Activated CD4-positive, alpha-beta T cell treated with anti-CD3 and anti-CD28 coated beads, Interleukin-2, amount 50 U/mL, for 4 hours (primary cell): ENCODE data around the gene DEDD2.

ENCODE experiments used
- DNase-seq, 2 experiments: peaks; one replicate each; pipeline ENCODE4 v3.0.0-alpha.2; 2020

DEDD2 gene

DNA sequence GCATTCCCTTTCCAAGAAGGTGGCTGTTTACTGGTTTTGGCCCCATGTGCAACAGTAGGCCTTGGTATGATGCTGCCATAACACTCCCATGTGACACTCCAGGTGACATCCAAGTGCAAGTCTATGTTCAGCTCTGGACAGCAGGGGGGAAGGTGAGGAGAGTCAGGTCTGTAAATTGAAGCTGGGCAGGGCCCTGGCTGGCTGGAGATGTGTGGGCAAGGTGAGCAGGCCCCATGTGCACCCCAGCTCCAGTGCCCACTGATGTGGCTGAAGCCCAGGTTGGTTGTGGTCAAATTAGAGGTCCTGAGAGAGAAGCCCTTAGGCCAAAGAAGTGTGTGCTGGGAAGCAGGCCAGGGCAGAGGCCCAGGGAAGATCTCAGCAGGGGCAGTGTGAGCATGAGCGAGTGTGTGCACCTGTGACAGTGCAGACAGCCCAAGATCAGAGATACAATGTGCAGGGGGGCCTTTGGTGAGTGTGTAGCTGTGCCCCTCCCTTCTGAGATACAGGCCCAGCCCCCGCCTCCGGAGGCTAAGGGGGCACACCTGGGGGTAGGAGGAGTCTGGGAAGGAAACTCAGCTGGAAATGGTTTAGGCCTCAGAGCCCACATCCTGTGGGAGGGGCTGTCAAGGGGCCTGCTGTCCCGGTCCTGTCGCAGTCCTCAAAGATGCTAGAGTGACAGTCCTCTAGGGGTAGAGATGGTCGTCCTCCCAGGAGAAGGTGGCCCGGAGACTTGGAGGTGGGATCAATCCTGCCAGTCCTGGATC lies 18.6 kb downstream of the DEDD2 start:
- peak; percentile 31 to 40 for DNase-seq

DNA sequence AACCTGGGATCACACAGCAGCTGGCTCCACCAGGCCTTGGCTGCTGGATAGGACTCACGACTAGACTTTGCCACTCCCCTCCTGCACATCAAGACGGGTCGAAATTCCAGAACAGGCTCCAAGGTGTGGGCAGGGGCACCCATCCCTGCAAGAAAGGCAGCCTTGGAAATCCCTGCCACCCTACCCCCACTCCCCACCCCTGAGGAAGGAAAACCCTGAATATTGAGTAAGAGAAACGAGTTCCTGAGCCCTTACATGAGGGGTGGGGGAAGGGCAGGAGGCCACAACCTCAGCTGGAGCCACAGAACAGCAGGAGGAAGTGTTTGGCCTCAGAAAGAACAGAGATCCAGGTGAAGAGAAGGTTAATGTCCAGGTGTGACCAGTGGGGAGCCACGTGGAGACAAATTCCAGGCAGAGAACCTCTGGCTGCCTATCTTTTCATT lies 20.1 kb downstream of the DEDD2 start:
- DNase-seq: no peak

DNA sequence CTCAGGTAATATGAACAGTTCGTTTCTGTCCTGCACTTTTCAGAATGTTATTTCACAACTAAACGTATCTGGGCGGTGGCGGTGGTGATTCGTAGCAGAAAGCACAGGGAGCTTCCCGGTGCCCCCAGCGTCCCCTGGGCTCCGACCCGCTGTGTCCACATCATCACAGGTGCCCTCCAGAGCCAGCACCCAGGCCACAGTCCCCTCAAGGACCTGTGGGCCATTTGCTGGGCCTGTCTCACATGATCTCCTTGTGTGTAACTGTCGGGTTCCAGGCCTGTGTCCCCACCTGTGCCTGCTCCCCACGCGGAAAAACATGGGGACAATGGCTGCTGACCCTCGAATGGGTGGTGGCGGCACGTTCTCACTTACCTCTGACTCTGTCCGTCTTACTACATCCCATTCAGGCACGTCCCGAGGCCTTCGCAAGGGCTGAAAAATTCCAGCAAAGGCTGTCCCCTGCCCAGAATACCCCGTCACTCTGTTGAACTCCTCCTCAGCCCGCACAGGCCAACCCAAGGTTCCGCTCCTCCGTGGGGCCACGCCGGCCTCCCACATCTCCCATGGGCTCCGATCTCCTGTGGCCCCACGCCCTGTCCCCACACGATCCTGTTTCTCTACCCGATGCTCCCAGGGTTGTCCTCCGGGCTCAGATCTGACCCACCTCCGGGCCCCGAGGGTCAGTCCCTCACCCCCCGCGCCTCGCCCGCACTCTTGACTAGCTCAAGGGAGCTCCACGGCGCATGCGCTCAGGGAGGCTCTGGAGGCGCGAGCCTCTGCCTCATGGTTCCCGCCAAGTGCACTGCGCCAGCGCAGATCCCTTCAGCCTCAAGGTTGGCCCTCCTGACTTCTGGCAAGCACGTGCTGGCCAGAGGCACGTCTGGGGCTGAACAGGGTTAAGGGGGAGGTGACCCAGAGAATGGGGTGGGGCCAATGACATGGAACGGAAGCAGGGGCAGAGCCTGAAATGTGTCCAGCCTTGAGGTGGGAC lies 21.2 kb downstream of the DEDD2 start:
- DNase-seq: no peak

DNA sequence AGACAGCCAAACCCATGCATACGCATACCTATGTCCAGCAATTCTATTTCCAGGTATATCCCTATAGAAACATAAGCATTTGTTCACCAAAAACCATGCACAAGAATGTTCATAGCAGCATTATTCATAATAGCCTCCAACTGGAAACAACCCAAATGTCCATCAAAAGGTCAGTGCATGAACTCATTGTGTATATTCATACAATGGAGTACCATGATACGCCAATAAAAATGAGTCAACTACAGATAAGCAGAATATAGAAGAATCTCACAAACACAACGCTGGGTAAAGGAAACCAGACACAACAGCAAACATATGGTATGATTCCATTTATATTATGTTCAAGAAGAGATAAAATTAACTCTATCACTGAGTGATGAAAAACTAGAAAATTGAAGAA lies 23.8 kb downstream of the DEDD2 start:
- DNase-seq: no peak

DNA sequence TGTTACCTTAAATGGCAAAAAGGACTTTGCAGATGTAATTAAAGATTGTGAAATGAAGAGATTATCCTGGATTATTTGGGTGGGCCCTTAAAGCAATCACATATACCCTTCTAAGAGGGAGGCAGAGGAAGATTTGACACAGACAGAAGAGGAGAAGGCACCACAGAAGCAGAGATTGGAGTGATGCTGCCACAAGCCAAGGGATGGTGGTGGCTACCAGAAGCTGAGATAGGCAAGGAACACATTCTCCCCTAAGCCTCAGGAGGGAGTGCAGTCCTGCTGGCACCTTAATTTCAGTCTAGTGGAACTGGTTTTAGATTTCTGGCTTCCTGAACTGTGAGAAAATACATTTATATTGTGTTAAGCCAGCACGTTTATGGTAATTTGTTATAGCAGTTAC lies 24.2 kb downstream of the DEDD2 start:
- DNase-seq: no peak

DNA sequence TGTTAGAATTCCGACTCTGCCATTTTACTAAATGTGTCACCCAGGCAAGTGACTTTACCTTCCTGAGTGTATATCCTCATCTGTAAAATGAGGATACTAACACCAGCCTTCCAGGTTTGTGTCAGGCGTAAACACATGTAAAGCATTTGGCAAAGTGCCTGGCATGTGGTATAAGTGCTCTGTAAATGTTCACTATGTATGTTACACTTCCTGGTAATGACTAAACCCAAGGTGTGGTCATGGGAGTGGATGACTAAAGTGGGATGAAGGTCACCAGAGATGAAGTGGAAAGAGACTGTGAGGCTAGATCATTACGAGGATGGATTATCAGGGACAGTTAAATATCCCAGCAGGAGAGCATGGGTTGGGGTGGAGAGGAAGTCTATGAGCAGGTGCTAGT lies 25.6 kb downstream of the DEDD2 start:
- DNase-seq: no peak

DNA sequence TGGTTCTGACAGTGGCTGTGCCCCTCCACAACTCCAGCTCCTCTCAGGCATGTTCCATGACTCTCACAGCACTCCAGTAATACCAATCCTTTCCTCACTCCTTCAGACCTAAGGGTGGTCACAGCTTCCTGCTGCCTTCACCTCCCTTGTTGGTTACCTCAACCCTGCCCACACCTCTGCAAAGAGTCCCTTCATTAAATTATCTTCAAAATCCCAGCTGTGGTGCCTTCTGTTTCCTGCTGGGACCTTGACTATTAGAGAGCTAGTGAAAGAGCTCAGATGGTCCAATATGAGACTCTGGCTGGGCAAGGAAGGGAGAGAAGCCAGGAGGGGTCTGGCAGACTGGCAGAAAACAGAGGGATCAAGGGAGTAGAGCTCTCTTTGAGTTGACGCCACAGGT lies 26.1 kb downstream of the DEDD2 start:
- no peak for DNase-seq

DNA sequence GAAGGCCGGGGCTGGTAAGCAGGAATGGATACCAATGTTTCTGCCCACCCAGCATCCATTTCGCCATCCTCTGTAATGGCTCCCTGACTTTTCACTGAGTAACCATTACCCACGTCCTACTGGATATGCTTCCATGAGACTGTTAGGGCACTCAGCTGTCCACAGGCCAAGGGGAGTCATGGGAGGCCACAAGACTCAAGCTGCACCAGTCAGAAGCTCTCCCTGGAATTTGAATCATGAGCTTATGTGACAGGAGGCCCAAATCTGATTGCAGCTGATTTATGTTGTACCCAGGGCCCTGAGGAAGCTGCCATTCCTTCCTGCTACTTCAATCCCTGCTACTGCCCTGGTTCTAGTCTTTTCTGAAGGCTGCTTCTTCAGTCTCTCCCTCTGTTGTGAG lies 28.3 kb downstream of the DEDD2 start:
- DNase-seq: no peak

DNA sequence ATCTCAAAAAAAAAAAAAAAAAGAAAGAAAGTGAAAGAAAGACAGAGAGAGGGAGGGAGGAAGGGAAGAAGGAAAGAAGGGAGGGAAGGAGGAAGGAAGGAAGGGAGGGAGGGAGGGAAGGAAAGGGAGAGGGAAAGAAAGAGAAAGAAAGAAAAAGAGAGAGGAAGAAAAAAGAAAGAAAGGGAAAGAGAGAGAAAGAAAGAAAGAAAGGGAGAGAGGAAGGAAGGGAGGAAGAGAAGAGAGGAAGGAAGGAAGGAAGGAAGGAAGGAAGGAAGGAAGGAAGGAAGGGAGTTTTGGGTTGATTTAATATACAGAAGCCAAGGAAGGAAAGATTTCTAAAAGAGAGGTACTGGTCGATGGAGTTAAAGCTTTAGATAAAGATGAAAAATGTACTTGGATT lies 28.8 kb downstream of the DEDD2 start:
- DNase-seq: no peak

DNA sequence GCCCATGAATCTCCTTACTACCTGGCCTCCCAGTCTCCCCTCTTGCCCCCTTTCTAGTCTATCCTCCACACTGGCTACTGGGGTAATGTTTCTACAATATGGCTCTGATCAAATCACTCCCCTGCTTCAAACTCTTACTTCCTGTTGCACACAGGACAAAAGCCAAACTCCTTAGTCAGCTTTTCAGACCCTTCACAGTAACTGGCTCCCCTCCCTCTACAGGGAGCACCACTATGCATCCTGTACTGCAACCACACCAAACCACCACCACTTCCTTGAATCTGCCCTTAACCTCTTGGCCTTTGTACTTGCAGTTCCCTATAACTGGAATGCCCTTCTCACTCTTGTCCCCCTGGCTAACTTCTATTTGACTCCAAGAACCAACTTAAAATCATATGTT lies 32.2 kb downstream of the DEDD2 start:
- DNase-seq: no peak

DNA sequence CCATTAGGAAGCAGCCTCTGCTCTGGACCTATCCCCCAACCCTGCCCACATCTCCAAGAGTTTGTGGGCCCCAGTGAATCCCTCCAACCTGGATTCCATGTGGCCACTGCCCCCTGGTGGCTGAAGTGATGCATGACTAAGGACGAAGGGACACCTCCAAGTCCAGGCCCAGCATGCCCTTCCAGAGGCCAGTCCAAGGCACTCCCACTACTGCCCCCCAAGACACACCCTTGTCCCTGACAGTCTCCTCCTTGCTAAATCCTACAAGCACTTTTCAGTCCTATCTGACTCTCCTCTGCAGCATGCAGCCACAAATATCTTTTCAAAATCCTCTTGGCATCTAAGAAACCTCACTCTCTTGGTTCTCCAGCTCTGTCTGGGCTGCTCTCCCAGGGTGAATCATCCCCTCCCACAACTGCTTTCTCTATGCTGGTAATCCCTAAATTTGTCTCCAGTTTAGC lies 33.0 kb downstream of the DEDD2 start:
- DNase-seq: peak; percentile 63 to 64

DNA sequence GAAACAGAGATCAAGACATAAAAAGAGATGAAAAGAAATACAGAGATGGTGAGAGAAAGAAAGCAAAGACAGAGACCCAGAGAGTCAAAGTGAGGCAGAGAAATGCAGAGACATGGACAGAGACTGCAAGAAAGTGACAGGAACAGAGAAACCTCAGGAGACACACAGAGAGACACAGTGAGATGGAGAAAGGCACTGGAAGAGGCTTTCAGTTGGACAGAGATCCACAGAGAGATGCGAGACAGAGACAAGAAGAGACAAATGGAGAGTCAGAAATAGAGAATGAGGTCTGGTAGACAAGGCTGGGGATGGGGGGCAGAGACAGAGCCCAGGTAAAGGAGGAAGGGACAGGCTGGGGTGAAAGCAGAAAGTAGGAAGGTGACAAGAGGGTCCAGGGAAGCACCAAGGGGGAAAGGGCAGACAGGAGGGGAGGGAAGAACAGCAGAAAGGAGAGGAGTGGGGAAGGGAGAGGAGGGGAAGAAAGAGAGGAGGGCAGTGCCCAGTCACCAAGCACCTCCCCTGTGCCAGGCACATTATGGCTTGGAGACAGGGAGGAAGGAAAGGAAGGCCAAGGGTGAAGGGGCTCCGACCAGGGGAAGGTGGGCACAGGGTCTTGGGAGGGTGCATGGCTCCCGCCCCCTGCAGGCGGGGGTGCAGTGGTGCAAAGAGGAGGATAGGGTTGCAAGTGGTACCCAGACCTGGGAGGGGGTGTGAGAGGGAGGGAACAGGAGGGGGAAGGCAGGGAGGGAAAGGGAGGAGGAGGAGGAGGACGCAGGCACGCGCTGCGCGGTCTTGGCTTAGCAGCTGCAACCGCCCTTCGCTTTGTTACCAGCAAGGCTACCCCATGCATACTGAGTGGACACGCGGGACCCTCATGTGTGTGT lies 38.4 kb downstream of the DEDD2 start:
- DNase-seq: no peak

DNA sequence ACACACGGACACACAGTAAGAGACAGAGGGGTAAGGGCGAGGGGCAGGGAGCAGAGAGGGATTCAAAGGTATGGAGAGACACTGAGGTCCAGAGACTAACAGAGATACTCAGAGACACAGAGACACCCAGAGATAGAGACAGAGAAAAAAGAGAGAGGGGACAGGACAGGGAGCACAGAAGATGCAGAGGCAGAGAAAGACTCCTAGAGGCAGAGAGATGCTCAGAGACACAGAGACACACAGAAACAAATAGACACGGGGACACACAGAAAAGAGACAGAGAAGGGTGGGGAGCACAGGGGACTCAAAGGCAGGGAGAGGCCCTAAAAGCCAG lies 39.8 kb downstream of the DEDD2 start:
- no peak for DNase-seq

DNA sequence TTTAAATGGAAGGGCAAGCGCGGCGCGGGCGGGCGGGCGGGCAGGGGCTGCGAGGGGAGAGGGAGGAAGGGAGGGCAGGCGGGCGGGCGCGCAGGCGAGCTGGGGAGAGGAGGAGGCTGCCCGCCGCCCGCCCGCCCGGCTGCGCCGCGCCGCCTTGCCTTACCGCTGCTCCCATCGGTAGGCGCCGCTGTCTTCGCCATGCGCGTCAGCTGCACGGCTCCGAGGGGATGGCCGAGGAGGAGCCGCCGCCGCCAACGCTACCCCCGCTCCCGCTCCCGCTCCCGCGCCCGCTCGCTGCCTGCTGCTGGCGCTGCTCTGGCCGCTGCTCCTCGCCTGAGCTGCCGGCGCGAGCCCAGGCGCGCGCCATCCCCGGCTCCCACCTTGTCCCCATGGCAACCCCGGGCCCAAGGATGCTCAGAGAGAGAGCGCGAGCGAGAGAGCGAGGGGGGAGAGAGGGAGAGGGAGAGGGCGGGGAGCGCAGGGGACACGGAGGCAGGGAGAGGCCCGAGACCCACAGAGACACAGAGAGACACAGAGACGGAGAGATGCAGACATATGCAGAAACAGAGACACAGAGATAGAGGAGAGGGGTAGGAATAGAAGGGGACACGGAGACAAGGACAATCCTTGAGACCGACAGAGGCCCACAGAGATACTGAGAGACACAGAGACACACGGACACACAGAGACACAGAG lies 40.3 kb downstream of the DEDD2 start:
- DNase-seq: peak; percentile 65 to 69

DNA sequence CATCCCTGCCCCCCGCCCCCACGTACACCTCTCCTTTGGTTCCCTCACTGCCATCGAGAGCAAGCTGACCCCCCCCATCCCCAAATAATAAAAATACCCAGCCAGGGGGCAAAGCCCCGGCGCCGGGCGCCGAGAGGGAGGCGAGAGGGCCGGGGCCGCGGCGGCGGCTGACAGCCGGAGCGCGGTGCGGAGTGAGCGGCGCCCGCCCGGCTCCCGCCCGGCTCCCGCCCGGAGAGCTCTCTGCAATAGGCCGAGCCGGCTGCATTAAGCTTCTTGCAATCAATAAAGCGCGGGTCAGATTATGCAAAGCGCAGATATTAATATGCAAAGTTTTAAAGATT lies 40.9 kb downstream of the DEDD2 start:
- DNase-seq: no peak

DNA sequence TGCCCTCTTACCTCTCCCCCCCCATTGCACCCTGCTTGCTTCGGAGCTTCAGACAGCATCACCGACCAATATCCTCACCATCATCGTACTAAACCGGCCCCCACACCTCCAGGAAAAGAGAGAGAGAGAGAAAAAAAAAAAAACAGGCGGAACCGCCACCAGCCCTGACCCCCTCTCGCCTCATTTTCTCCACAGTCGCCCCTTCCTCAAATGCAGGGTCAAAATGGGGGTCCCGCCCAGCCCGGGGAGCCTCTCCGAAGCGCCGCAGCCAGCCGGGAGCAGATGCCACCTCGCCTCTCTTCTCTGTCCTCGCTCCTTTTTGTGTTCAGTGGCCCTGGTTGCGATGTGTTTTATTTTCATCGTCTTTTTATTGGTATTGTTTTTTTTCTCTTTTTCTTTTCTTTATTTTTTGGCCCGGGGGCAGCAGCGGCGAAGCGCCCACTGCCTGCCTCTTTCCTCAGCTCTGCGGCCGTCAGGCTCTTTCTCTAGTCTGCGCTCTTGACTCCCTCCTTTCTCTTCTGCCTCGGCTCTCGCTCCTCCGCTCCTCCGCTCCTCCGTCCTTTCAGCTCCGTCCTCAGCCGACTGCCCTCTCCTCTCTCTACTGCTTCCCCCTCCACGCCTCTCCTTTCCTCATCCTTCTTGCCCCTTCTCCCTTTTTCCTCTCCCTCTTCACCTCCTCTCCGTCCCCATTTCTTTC lies 41.4 kb downstream of the DEDD2 start:
- DNase-seq: no peak

DNA sequence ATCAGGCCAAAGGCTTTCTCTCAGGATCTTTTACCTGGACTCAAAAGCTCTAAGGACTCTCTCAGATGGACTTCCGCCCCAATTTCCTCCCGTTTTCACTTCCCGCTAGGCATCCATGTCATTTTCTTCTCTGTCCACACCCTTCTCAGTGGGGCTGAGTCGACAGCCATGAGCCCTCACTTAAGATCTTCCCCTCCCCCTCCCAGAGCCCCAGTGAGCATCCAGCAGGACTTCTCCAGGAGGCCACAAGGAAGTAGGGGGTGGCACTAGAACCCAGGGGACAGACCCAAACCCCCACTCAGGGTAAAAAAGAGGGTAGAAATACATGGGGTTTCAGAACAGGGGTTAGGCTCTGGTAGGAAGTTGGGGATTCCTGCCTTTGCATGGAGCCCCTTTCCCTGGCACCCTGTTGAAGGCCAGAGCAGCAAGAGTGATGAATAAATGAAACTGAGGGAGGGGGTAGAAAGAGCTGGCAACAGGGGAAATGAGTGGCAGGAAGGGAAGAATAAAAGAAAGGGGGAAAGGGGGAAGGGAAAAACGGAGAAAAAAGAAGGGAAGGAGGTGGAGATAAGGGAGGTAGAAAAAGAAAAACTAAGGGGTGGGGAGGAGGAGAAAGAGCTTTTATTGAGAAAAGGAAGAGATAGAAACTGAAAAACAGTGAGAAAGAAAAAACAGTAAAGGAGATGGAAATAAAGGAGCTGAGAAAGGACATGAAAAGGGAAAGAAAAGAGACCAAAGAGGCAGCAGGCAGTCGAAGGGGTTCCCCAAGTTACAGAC lies 42.3 kb downstream of the DEDD2 start:
- no peak for DNase-seq

DNA sequence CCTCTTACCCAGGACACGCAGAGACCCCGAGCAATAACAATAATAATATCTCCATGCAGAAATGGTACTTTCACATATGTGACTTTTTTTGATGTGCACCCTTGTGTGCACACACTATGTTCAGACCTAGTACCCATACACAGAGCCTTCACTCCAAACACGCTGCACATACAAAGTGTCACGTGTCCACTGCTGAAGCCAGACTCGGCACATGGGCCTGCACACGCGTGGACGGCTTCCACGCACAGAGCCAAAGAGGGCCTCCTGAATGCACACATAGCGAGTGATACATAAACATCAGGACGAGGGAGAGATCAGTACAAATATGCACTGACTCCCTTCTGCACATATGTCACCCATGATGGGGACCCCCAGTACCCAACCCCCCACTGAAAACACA lies 43.3 kb downstream of the DEDD2 start:
- no peak for DNase-seq

DNA sequence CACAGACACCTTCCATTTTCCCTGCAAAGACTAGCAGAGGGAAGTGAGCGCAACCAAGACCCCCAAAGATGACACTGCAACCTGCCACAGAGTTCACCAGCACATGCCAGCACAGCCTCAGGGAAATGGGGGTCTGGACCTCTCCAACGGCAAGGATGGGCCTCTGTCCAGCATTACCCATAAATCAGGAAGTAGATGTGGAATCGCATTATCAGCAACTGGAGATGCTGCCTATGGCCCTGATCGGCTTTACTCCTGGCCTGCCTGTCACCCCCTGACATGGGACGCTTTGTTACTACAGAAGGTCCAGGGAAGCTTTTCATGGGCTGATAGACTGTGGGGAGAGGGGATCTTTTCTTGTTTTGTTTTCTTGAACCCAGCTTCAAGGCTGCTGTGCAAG lies 43.8 kb downstream of the DEDD2 start:
- no peak for DNase-seq

DNA sequence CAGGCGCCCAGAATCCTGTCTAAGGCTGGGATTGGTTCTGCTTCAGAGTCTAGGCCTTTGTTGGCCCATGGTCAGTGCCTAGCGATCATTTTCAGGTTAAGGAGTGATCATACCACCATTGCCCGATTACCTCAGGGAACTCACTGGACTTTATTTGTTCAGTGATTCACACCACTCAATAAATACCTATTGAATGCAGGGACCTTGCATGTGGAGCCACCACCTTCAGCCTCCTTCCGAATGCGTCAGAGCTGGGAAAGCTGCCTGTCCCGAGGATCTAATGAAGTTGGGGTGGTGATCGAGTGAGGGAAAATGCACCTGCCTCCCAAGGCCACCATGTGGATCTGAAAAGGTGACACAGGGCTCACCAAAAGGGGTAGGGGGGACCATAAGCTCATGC lies 45.2 kb downstream of the DEDD2 start:
- no peak for DNase-seq

DNA sequence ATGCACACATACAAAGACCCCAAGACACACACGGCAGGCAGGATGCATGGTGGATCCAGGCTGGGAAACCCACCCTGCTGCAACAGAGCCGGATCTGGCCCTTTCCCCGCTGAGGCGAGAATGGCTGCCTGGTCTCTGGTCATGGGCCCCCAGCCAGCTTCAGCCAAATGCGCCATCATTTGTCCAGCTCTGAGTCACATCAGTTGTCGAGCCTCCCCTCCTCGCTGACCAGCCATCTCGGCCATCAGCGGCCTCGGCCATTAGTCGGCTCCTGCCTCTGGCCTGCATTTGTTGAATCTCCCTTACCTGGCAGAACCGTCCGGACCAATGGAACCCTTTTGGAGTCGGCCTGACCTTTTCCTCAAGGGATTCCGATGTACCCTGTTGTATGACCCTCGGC lies 46.8 kb downstream of the DEDD2 start:
- no peak for DNase-seq
